ENCODE measurements around the gene KCNC1.

Gene KCNC1

GRCh38 chr11:17760102-17761029, 25.8 kb downstream of the KCNC1 start:
- DNase-seq, result peak; percentile 45

DNA sequence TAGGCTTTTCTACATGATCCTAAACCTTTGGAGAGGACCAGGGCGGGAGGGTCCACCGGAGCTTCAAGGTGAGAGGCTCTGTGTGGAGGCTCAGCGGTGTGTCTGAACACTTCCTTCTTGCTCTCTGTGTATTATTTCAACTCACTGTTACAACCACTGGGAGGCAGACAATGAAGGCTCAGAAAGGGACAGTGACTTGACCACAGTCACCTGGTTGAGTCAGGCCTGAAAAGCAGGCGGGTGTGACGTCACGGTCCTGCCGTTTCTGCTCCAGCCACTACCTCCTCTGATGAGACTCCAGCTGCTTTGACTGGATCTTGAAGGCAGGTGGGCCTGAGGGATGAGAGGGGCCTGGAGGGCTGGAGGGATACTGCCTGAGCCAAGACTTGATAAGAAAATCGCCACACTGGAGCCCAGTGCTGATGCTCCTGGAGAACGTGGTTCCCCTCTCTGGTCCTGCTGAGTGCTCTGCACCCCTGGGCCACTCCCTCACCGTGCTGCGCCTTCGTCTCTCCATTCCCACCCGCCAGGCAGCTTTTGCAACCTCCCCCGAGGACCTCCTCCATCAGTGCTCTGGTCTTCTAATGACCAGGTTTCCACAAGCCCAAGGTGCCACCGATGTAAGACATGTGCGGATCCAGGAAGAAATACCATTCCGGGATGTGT, 27.9 kb downstream of the KCNC1 start:
- no peak for DNase-seq

DNA sequence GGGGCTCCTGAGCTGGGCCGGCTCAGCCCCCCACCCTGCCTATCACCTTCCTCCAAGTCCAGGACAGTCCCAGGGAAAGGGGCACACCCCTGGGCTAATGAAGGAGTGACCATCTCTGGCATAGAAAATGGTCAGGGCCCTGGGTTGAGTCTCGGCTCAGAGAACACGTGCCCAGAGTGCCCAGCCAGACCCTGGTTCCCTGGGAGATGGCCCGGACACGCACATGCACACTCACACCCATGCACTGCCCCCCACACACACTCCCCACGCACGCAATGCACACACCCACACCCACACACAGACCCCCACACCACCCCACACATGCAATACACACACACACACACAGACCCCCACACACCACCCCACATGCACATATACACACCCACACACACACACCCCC, 28.7 kb downstream of the KCNC1 start:
- DNase-seq, result no peak

DNA sequence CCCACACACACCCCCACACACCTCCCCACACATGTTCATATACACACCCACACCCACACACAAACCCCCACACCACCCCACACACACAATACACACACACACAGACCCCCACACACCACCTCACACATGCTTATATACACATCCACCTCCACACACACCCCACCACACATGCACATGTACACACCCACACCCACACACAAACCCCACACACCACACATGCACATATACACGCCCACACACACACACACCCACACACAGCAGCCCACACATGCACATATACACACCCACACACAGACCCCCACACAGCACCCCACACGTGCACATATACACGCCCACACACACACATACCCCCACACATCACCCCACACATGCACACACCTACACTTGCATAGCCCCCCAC, 29.1 kb downstream of the KCNC1 start:
- DNase-seq, result no peak

- no peak for DNase-seq
Measured at GRCh38 chr11:17764446-17765218, 30.1 kb downstream of the KCNC1 start.

DNA sequence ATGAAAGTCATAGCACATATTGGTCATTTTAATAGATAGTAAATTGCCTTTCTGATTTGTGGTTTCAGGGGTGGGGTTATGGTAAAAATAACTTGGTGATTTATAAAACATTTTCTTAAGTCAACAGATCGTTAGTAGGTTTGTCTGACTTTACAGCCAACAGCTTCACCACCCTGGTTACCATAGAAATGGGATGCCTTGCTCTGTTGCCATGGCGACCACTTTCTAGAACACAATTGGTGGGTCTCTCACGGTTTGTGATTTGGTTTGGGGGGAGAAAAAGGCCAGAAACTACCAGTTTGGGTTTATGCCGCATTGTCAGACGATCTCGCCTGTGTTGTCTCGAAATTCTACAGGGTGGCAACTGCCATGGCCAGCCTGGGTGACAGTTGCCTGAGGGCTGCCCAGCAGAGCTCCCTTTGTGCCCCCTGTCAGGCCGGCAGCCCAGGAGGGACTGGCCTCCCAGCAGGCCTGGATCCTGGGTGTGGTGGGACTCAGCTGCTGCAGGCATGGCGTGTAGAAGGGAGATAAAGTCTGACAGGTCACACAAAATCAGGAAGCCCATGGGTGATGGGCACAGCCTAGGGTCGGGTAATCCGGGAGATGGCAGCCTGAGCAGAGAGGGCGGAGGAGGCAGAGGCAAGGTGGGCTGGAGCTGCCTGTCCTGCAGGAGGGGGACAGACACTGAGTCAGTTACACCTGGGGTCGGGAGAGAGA, 30.9 kb downstream of the KCNC1 start:
- DNase-seq, result no peak

DNA sequence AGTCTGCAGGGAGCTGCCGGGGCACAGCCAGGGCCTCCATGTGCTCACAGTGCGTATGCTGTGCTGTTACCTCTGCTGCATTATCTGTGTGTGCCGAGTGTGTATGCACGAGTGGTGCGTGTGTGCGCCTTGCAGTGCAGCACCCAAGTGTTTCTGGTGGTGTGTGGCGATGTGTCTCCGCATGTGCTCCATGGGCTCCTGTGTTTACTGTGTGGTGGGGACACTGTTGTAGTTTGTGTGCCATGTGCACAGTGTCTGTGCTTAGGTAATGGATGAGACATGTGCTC, 31.4 kb downstream of the KCNC1 start:
- no peak for DNase-seq

- DNase-seq, result no peak
Measured at GRCh38 chr11:17766590-17766989, 32.0 kb downstream of the KCNC1 start.

GRCh38 chr11:17767301-17767885, 32.8 kb downstream of the KCNC1 start:
- DNase-seq, result no peak

GRCh38 chr11:17767914-17768313, 33.3 kb downstream of the KCNC1 start:
- DNase-seq, result no peak

DNA sequence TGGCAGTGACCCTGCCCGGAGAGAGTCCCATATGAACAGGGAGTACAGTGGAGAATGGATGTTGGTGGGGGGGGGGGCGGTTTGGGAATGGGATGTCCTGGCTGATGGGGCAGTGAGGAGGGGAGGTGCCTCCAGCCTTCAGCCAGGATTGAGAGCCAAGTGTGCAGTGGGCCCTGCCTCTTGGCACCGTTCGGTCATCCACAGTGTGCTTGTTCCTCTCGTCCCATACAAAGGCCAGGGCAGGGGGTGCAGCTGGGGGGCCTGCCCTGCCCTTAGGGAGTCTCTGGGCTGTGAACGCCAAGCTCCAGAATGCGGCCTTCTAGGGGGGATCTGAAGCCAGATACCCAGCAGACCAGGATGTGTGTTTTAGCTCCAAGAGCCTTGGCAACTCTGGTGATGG, 34.0 kb downstream of the KCNC1 start:
- no peak for DNase-seq

DNA sequence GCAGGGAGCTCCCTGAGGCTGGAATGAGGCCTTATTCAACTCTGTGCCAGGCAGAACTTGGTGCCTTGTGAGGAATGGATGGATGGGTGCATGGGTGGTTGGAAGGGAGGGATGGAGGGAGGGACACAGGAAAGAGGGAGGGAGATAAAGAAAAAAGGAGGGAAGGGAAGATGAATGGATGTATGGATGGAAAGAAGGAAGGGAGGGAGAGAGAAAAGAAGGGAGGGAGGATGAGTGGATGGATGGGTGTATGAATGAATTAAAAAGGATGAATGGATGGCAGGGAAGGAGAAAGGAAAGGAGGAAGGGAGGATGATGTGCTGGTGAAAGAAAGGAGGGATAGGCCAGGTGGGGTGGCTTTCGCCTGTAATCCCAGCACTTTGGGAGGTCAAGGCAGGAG, 34.6 kb downstream of the KCNC1 start:
- no peak for DNase-seq

GRCh38 chr11:17770048-17770652, 35.6 kb downstream of the KCNC1 start:
- DNase-seq, result peak; percentile 27

GRCh38 chr11:17770917-17771316, 36.3 kb downstream of the KCNC1 start:
- no peak for DNase-seq

- DNase-seq, result no peak
Measured at GRCh38 chr11:17771415-17771814, 36.8 kb downstream of the KCNC1 start.

DNA sequence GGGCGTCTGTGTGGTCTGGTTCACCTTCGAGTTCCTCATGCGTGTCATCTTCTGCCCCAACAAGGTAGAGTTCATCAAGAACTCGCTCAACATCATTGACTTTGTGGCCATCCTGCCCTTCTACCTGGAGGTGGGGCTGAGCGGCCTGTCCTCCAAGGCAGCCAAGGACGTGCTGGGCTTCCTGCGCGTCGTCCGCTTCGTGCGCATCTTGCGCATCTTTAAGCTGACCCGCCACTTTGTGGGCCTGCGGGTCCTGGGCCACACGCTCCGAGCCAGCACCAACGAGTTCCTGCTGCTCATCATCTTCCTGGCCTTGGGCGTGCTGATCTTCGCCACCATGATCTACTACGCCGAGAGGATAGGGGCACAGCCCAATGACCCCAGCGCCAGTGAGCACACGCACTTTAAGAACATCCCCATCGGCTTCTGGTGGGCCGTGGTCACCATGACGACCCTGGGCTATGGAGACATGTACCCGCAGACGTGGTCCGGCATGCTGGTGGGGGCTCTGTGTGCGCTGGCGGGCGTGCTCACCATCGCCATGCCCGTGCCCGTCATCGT, 37.3 kb downstream of the KCNC1 start:
- DNase-seq, result no peak

- DNase-seq, result no peak
Measured at GRCh38 chr11:17772704-17773600, 38.4 kb downstream of the KCNC1 start.

- no peak for DNase-seq
Measured at GRCh38 chr11:17773674-17774073, 39.1 kb downstream of the KCNC1 start.

DNA sequence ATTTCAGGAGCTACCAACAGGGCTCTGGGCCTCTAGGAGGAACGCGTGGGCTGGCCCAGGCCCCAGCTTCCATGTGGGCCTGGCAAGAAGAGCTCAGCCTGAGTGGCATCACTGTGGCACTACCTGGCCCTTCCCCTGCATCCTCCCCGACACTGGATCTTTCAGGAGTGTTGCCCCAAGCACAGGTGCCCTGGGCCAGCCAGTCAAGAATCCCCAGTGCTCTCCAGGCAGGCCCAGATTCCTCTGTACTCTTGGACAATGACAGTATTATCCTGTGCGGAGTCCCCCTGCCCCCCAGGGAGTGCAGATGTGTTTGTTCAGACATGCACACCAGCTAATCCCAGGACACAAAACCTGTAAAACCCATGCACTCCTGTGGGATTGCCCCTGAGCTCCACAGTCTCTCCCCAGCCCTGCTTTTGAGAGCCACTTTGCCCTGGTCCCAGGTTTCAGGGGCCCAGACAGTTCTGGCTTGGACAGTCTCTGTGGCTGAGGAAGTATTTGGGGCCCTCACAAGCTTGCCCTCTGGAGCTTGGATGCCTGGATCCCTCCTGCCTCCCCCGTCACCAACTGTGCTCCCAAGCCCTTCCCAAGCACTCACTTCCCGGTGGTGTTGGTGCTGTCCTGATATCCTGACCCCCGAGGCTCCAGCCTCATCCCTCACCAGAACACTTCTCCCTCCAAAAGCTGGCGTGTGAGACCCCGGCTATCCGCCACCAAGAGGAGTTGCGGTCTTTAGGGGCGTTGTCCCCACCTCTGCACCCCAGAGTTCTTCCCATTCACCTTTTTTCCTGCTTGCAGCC, 39.9 kb downstream of the KCNC1 start:
- DNase-seq, result no peak

DNA sequence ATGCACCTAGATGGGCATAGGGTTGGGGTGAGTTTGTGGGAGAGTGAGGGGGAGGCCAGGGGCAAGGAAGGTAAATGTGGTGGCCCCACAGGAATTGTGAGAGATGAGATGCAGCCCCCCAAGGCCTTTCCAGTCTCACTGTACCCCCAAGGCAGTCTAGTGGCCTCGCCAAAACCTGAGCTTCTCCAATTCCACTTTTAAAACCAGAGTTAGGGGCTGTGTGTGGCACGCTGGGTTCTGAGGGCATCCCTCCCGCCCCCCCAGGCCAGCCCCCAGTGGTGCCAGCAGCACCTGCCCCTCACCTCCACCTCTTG, 40.4 kb downstream of the KCNC1 start:
- DNase-seq, result no peak

All from stimulated activated CD8-positive, alpha-beta memory T cell treated with anti-CD3 and anti-CD28 coated beads, Interleukin-4, amount 100 ng/mL, for 48 hours (primary cell).